NCI-H345 treated with DMSO at 0.1 percent for 48 hours (cell line): ENCODE data around the gene GRIK5.
"Not testable (repeated sequence)": the region's sequence is repeated elsewhere in the genome, so short reads cannot be mapped to it uniquely, and the experiment has no call there.

Experiments used
- DNase-seq: peaks from one replicate; lab custom pipeline; 2025; ENCODE audit not compliant: unreplicated experiment; lab: John Stamatoyannopoulos, UW

GRIK5 gene

DNA sequence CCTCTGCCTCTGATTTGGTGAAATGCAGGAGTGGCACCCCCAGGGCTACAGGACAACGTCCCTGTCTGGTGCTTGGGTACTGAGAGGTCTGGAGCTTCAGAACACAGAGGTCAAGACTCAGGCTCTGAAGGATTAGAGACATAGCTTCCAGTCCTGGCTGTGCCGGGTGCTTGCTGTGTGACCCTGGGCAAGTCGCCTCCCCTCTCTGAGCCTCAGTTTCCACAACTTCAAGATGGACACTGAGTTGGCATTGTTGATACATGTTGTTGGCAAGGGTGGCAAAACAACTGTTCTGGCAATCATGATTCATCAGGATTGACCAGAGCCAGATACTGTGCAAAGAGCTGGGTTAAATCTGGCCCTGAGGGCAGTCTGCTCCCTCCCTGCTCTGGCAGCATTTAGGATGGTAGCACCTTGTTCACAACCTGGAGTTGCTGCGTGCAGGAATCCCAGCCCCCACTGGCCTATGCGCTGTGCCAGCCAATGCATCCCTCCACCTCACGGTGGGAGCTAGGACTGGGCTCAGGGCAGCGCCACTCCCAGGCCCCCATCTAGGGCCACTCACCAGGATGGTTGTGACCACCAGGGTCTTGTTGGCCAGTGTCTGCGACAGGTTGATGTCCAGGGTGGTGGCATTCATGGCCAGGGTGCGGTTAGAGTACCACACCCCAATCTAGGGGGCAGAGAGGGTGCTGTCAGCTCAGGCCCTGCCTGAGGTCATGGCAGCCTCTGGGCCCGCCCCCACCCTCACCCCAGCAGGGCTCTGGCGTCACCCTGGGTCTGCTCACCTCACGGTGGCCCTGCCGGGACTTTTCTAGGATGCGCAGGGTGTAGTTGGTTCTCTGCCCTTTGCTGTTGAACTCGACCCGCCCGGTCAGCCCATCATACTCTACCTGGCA, 16.7 kb downstream of the GRIK5 start:
- DNase-seq: no peak

DNA sequence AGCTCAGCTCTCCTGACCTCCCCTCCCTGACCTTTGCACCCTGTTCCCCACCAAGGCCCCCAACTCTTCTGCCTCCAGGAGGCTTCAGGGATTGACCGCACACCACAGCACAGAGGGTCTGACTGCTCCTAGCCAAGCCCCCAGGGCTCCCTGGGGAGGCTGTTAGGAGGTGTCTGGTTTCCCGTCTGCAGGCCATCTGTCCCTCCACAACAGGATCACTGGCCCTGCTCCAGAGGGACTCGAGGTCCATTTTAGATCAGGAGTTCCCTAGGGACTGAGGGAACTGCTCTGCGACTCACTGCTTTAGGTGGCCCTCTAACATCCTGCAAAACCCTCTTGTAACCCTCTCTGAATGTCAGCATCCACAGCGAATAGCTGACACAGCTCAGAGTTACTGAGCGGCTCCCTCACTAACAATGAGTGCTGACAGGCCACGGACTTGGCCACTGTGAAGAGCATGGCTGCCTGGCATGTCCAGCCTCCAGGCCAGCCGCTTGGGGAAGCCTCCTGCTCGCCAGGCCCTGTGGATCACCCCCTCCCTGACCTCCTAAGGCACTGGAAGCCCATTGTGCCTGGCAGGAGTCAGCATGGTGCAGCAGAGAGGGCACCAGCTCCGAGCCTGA, 17.7 kb downstream of the GRIK5 start:
- peak; percentile 28 for DNase-seq

DNA sequence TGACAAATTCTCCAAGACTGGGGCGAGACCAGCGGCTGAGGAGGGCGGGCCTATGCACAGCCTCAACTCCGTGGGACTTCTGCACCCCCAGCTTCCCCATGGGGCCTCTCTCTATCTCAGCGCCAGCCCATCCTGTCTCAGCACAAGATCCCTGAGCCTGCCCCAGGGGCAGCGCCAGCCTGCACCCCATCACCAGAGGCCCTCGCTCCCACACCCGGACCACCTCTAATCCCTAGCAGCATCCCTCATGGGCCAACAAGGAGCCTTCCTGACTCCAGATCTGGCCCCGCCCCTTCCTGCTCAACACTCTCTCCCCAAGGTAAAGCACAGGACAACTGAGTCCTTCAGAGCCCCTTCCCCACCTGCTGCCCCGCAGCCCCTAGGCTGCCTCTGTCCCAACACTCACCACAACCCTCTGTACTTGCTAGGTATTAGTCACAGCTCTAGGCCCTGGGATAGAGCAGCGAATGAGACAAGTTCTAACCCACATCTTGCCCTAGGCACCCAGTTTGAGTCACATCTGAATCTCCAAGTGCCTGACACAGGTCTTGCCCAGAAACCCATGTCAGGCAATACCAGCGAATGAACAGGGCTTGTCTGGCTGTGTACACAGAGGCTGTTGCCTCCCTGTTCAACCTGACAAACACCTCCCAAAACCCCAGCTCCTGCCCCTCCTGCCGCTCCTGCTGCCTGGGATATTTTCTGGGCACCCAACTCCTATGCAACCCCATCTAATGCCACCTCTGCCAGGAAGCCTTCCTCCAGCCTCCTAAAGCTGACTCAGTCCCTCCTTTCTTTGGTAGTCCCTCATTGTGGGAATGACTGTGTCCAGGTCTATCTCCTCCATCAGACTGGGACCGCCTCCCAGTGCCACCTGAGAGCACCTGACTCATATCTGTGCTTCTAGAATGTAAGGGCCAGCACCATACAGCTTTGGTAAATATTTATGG, 18.6 kb downstream of the GRIK5 start:
- no peak for DNase-seq

DNA sequence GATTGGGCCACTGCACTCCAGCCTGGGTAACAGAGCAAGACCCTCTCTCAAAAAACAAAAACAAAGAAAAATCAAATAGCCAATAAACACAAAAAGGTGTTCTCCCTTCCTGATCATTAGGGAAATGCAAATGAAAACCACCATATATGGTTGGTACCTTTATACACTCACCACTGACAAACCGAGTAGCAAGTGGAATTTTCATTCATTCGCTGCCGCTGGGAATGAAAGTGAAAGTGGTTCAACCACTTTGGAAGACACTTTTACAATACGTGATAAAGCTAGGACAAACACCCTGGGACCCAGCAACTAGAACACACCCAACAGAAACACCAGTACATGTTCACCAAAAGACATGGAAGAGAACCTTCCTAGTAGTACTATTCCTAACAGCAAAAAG, 21.0 kb downstream of the GRIK5 start:
- DNase-seq: no peak

DNA sequence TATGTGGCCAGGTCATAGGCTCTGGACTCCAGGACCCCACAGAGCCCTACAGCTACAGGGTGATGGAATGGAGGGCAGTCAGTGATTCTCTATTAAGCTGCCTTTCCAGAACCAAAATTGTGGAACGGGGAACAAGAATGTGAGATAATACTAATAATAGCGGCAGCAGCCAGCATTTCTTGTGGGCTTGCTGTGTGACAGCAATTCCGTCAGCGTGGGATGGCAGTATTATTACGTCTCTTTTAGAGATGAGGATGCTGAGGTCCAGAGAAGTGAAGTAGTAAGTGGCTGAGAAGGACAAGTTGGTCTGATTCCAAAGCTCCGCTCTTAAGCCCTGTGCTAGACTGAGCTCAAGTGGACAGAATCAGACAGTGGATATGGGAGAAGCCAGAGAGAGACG, 24.4 kb downstream of the GRIK5 start:
- DNase-seq: no peak

DNA sequence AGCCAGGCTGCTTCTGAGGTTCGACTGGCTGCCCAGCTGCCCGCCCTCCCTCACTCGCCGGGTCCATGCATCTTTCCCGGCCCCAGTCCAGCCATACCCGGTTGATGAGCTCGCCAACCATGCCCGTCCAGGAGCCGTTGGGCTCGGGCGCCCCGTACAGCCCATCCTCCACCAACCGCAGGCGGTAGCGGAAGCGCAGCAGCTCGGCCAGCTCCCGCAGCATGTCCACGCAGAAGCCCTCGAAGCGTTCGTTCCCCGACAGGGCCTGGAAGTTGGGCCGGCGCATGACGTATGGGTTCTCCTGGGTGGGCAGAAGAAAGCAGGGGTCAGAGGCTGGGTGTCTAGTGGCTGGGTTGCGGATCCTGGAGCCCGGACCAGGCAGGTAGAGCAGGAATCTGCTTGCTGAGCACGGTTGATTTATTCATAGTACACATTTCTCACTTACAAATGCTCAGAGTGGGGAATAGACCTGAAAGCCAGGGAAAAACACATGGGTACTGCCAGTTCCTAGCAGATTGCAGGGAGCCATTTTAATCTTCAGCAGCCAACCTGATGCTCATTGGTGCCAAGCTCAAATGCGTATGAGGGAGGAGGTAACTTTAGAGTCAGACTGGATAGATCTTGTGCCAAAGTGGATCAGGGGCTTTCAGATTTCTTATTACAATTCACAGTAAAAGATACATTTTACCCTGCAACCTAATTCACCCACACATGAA, 27.4 kb downstream of the GRIK5 start:
- no peak for DNase-seq

DNA sequence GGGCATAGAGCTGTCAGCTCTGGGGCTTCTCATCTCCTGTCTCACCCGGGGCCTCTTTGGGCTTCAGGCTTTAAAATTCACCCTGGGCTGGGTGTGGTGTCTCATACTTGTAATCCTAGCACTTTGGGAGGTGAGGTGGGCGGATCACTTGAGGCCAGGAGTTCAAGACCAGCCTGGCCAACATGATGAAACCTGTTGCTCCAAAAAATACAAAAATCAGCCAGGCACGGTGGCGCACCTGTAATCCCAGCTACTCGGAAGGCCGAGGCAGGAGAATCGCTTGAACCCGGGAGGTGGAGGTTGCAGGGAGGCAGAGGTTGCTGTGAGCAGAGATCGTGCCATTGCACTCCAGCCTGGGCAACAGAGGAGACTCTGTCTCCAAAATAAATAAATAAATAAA, 29.5 kb downstream of the GRIK5 start:
- DNase-seq: not testable (repeated sequence)

DNA sequence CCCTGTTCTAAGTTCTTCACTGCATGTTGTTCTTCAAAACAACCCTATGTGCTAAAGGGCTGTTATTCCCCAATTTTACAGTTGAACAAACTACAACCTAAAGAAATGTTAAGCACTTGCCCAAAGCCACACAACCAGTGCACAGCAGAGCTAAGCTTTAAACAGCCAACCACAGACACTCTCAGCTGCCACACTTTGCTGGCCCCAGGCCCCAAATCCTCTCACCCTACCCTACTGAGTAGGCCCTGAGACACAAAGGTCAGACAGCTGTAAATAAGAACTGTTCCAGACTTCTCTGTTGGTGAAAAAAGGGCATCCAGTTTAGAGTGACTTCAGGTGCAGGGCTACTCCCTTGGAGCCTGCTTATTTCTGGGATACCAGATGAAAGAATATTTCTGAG, 30.0 kb downstream of the GRIK5 start:
- no peak for DNase-seq

DNA sequence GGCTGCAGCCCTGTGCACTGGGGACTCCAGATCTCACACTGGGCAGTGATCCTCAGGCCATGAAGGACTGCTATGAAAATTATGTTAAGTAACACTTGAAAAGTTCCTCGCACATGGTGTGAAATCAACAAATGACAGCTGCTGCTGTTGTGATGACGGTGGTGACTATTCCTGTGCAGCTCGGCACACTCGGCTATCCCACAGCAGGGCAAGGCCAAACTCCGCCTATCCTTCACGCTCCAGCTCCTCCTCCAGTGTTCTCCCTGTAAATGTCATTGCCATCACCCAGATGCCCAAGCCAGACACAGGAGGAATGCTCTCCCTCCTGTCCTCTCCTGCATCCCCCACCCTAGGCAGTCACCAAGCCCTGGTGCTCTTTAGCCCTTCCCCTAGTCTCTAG, 31.3 kb downstream of the GRIK5 start:
- DNase-seq: peak; percentile 52

DNA sequence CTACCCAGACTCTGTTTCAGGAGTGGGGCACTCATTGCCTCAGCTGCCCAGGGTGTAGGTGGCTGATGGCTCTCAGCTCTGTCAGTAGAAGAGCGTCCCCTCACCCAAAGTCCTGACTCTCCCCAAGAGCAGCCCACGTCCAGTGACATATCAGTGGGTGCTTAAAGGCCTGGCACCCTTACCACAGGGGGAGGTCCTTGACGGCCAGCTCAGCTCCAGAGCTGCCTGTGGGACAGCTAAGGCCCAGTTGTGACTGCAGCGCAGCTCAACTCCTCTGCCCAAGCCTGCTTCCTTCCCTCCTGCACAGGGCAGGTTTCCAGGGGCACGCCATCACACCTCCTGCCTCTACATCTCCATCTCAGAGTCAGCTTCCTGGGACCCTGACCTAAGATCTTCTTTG, 32.4 kb downstream of the GRIK5 start:
- no peak for DNase-seq

DNA sequence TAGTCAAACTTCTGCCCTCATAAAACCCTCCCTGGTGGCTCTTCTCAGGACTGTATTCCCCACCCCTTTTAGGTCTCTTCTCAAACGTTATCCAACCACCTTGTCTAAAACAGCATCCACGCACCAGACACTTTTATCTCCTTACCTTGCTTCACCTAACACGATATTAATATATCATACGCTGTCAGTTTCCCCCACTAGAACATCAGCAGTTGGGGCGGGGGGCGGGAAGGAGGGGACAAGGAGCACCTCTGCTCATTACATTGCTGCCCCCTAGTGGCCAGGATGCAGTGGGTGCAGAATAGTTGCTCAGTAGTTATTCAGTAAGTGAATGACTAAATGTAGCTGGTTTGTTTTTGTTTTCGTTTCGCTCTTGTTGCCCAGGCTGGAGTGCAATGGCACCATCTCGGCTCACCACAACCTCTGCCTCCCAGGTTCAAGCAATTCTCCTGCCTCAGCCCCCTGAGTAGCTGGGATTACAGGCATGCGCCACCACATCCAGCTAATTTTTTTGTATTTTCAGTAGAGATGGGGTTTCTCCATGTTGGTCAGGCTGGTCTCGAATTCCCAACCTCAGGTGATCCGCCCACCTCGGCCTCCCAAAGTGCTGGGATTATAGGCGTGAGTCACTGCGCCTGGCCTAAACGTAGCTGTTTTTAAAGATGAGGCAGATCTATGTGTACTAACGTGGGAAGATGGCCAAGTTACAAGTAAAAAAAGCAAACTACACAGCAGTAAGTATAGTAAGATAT, 35.2 kb downstream of the GRIK5 start:
- peak; percentile 35 for DNase-seq

DNA sequence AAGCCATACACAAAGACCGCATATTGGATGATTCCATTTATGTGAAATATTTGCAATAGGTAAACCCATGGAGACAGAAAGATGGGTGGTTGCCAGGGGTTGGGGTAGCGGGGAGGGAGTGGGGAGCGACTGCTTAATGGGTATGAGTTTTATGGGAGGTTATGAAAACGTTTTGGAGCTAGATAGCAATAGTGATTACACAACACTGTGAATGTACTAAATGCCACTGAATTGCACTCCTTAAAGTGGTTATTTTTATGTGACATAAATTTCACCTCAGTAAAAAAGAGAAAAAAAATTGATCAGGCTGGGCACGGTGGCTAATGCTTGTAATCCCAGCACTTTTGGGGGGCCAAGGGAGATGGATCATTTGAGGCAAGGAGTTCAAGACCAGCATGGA, 36.6 kb downstream of the GRIK5 start:
- DNase-seq: no peak

DNA sequence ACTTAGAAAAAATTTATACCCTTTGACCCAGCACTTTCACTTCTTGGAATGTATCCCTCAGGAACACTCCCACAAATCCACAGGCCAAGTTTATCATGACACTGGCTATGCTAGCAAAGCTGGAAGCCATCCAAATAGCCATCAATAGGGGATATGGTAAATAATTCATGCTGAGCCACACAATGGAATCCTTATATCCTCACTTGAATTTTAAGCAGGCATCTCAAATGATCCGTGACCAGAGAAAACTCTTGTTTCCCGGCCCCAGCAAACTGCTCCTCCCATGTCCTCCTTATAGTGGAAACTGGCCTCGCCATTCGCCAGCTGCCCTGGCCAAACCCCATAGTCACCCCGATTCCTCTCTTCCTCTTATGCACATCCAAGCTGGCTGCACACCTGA, 37.6 kb downstream of the GRIK5 start:
- peak; percentile 98 for DNase-seq

DNA sequence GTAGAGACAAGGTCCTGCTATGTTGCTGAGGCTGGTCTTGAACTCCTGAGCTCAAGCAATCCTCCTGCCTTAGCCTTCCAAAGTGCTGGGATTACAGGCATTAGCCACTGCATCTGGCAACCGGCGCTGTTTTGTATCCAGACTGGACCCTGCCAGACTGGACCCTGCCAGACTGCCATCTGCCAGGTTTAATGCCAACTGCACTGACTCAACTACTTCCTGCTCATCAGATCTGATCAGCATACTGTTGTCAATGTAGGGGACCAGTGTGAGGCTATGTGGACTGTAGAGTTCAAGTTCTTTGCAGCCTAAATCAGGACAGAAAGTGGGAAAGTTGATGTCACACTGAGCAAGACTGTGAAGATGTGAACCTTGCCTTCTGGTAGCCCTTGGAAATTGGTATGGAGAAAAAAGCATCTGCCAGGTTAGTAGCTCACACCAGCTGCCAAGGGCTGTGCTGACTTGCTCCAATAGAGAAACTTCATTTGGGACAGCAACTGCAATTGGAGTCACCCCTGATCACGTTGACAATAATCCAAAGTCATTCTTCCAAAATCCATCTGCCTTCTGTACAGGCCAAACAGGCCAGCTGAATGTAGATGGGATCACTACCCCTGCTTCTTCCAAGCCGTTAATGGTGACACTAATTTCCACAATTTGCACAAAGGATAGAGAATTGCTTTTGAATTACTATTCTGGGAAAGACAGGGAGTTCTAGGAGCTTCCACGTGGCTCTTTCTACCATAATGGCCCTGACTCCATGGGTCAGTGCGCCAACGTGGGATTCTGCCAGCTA, 39.2 kb downstream of the GRIK5 start:
- DNase-seq: no peak

DNA sequence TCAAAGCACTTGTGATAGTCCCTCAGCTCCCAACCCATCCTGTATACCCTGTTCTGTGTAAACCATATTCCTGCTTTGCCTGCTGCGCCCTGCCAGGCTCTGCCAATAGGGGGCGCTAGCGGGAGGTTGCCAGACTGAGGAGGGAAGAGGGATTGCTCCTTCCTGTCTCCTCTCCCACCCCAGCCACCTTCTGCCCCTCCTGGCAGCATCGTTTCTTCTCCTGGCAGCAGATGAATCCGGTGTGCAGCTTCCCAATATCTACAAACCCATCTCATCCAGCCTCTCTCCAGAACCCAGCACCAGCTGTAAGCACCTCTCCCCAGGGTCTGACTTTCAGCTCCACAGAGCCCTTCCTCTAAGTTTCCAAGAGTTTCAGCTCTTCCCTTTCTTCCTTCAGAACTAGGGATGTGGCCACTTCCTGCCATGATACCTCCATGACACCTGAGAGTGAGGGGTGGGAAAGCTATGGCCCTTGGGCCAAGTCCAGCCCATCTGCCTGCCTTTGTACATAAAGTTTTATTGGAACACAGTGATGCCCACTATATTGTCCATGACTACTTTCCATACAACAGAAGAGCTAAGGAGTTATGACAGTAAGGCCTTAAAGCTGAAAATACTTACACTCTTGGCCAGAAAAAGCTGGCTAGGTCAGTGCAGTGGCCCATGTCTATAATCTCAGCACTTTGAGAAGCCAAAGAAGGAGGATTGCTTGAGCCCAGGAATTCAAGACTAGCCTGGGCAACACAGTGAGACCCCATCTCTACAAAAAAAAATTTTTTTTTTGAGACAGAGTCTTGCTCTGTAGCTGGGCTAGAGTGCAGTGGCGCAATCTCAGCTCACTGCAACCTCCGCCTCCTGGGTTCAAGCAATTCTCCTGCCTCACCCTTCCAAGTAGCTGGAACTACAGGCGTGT, 41.4 kb downstream of the GRIK5 start:
- DNase-seq: no peak

DNA sequence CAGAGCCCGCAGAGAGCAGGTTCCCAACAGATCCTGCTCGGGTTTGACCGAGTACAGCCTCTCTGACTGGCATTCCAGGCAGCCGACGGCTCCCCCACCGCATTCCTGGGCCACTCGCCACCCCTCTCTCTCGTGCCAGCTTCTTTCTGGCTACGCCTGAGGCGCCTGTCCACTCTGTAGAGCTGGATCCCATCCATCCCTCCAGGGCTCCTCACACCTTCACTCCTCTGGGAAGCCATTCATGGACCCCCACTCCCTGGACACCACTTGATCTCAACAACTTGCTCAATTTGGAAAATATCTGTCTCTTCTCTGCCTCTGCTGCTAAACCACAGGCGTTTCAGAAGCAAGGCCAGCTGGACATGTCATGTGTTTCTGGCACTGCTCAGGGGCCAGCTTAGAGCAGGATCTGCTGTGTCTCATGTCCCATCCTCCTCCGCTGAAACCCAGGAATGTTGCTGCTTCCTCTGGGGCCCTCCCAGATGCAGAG, 45.3 kb downstream of the GRIK5 start:
- no peak for DNase-seq

DNA sequence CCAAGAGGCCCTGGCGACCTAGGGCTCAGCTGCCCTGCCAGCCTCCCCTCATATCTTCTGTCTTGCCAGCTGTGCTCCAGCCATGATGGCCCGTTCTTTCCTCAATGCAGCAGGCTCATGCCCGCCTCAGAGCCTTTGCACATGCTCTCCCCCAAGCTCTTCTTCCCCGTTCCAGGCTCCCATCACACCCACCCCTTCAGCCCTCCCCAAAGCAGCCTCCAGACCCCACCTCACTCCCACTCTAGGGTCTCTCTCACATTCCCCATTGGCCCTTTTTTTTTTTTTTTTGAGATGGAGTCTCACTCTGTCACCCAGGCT, 46.1 kb downstream of the GRIK5 start:
- no peak for DNase-seq
